ENCODE measurements around the gene SMIM45.

The SMIM45 gene

DNA sequence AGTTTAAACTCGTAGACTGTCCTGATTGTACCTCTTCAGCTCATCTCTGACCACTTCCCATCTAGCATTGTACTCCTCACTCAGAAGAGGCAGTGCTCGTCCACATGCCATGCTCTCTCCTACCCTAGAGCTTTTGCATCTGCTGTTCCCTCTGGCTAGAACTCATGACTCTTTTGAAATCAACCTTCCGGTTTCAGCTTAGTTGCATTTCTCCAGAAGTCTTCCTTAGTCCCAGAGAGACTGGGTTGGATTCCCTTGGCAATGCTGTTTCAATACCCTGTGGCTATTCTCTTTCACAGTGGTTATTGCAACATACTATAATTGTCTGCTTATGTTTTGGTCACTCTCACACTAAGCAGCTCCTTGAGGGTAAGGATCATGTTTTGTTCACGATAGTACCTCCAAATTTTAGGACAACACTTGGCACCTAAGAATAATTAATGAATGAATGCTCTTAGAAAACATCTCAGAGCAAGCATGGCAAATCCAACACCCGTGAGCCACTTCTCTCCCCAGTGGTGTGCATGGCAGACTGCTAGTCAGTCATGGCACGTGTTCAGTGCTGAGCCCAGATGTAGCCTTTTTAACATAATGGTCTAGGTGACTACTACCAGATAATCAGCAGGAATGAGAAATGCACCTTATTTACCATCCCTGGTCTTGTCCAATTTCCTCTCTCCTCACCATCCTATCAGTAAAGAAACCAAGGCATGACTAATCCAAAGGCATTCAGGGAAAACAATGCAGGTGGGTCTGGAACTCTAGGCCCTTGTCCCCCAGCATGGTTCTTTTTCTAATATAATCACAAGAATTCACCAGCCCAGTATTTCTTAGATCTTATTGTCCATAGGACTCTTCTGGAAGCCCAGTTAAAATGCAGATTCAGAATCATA is 31.8 kb downstream of the SMIM45 start:
- H3K27ac ChIP-seq: no peak overlapping the region
- H3K4me1 ChIP-seq: no peaks in the 10 kb centered on the region
- no peaks in the 10 kb centered on the region for H3K9me3 ChIP-seq
- no peak overlapping the region for H3K4me3 ChIP-seq
- DNase-seq (ENCODE audit: low spot score in 2 of 2): no peak
- no peaks in the 10 kb centered on the region for H3K36me3 ChIP-seq
- intact Hi-C loops (cut with DNase I): no loop called here
- H3K27me3 ChIP-seq: no peaks in the 10 kb centered on the region
- TF ChIP-seq, protein P1, sequence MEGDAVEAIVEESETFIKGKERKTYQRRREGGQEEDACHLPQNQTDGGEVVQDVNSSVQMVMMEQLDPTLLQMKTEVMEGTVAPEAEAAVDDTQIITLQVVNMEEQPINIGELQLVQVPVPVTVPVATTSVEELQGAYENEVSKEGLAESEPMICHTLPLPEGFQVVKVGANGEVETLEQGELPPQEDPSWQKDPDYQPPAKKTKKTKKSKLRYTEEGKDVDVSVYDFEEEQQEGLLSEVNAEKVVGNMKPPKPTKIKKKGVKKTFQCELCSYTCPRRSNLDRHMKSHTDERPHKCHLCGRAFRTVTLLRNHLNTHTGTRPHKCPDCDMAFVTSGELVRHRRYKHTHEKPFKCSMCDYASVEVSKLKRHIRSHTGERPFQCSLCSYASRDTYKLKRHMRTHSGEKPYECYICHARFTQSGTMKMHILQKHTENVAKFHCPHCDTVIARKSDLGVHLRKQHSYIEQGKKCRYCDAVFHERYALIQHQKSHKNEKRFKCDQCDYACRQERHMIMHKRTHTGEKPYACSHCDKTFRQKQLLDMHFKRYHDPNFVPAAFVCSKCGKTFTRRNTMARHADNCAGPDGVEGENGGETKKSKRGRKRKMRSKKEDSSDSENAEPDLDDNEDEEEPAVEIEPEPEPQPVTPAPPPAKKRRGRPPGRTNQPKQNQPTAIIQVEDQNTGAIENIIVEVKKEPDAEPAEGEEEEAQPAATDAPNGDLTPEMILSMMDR (IDR thresholded peaks at IDR 0.05): no peak

DNA sequence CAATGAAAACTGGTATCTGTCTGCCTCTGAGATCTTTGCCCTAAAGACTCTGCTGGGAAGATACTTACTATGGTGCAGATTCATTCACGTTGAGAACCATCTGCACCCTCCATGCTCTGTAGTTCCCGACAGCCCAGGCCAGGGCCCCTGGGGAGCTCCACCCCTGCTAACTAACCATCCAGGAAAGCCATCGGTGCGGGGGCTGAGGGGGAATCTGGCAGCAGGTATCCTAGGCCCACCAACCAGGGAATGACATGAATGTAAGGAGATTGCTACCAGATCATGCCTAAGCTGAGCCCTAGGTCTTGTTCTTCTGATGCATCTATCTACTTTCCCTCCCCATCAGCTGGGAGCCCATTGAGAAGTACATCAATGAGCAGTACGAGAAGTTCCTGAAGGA is 35.3 kb downstream of the SMIM45 start:
- Histone ChIP-seq H3K36me3 (no peaks in the 10 kb centered on the region), H3K4me3 (no peak overlapping the region), H3K4me1 (no peaks in the 10 kb centered on the region), H3K27ac (no peak overlapping the region), H3K27me3 (no peaks in the 10 kb centered on the region), H3K9me3 (no peaks in the 10 kb centered on the region)
- TF ChIP-seq, protein P1 (IDR thresholded peaks at IDR 0.05): no peak
- intact Hi-C loops (cut with DNase I): no loop called here
- no peak for DNase-seq (ENCODE audit: low spot score in 2 of 2)

DNA sequence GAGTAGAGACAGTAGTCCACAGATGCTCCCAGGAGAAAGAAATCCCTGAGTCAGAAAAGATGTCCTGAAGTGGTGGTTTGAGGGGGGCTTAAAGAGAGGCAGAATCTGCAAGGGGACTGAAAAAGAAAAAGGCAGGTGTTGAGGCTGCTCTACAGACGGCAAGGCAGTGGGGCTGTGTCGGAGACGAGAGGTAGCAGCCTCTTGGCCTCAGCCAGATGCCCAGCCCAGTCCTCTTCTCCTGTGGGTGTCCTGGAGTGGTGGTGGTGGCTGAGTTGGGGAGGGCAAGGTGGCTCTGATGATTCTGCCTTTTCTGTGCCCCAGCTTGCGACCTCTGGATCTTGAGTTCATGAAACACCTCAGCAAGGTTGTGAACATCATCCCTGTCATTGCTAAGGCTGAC is 37.3 kb downstream of the SMIM45 start:
- H3K9me3 ChIP-seq: no peaks in the 10 kb centered on the region
- H3K27me3 ChIP-seq: no peaks in the 10 kb centered on the region
- intact Hi-C loops (cut with DNase I): no loop called here
- no peak for DNase-seq (ENCODE audit: low spot score in 2 of 2)
- H3K36me3 ChIP-seq: no peaks in the 10 kb centered on the region
- H3K4me1 ChIP-seq: no peaks in the 10 kb centered on the region
- no peak overlapping the region for H3K4me3 ChIP-seq
- TF ChIP-seq, protein P1 (IDR thresholded peaks at IDR 0.05): no peak
- H3K27ac ChIP-seq: no peak overlapping the region

DNA sequence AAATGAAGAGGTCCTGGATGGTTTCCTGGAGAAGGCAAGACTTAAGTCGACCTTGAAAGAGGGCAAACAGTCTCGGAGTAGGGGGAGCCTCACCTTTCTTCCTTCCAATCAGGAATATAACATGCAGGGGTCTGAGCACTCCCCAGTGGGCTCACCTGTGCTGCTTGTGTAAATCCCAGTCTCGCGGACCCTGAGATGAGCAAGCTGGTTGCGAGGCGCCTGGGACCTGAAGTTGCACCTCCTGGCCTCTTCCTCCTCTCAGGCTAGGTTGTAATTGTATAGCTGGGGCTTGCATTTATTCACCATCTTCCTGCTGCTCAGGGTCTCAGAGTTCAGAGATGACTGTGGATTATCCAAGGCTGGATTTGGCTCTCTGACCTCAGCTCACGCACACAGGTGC is 39.2 kb downstream of the SMIM45 start:
- Histone ChIP-seq H3K36me3 (no peaks in the 10 kb centered on the region), H3K27ac (no peak overlapping the region), H3K4me3 (no peak overlapping the region), H3K4me1 (no peaks in the 10 kb centered on the region), H3K27me3 (no peaks in the 10 kb centered on the region), H3K9me3 (no peaks in the 10 kb centered on the region)
- intact Hi-C loops (cut with DNase I): no loop called here
- DNase-seq (ENCODE audit: low spot score in 2 of 2): no peak
- TF ChIP-seq, protein P1 (IDR thresholded peaks at IDR 0.05): no peak

DNA sequence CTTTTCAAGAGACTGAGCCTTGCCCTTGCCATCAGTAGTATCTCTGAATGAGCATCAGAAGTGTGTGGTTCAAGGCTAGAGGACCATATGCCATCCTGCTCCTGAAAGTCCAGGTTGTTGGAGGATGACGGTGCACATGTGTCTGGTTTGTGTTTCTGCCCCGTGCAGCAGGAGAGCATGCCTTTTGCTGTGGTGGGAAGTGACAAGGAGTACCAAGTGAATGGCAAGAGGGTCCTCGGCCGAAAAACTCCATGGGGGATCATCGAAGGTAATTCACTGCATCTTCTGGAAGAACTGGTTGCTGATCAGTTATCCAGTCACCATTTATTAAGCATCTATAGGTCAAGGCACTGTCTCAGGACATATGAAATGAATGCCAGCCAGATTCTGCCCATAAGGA is 40.5 kb downstream of the SMIM45 start:
- DNase-seq (ENCODE audit: low spot score in 2 of 2): no peak
- Histone ChIP-seq H3K27me3 (no peaks in the 10 kb centered on the region), H3K4me1 (no peaks in the 10 kb centered on the region), H3K27ac (no peak overlapping the region), H3K36me3 (no peaks in the 10 kb centered on the region), H3K9me3 (no peaks in the 10 kb centered on the region), H3K4me3 (no peak overlapping the region)
- intact Hi-C loops (cut with DNase I): no loop called here
- TF ChIP-seq, protein P1 (IDR thresholded peaks at IDR 0.05): no peak

All from ascending aorta (tissue), 2 donors.